HG03066 (cell line): ENCODE results near the gene BHMT2.

ENCODE experiments used
- ATAC-seq: cut with Tn5 transposase; IDR thresholded peaks from one replicate; pipeline ENCODE4 v1.9.1; 2021; ENCODE audit warnings: low read depth; ENCODE audit not compliant: unreplicated experiment

BHMT2 gene, protein sequence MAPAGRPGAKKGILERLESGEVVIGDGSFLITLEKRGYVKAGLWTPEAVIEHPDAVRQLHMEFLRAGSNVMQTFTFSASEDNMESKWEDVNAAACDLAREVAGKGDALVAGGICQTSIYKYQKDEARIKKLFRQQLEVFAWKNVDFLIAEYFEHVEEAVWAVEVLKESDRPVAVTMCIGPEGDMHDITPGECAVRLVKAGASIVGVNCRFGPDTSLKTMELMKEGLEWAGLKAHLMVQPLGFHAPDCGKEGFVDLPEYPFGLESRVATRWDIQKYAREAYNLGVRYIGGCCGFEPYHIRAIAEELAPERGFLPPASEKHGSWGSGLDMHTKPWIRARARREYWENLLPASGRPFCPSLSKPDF

DNA sequence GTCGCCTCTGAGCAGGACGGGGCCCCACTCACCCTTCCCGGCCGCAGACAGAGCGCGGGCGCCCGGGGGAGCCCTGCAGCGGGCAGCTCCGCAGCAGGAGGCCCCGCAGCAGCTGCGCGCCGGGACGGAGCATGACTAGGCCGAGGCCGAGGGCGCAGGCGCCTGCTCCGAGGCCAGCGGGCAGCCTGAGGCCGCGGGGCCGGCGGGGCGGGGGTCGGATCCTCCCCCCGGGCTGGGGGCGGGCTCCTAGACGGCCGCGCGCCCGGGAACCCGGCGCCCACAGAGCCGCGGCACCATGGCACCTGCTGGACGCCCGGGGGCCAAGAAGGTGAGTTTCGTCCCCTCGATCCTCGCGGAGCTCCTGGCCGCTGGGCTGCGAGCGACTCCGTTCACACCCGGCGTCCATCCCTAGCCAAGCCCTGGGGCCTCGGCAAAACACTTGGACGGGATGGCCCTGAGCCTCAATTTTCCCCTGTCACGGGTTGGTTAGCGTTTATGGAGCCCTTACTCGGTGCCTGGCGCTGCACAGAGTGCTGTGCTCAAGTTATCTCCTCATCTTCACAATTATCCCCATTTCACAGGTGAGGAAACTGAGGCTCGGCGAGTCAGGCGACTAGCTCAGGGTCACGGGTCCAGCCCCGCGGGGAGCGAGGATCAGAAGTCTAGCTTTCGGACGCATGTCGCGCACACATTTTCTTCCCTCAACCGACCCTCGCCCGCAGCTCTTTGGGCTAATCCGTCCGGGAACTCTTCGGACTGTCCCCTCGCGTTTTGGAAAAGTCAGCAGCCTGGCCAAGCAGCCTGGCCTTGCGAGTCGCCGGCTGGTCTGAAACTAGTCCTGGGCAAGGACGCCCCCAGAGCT is at the start of gene BHMT2, which contains the start of gene DMGDH:
Gene BHMT2 (plus strand): TSS at position 280 of the 862 bp plus-strand sequence. CDS start 16 bp downstream, at position 296.
Gene DMGDH (minus strand): TSS at position 187 of the 862 bp plus-strand sequence. CDS start 54 bp downstream, at position 133.
- no peak for ATAC-seq

DNA sequence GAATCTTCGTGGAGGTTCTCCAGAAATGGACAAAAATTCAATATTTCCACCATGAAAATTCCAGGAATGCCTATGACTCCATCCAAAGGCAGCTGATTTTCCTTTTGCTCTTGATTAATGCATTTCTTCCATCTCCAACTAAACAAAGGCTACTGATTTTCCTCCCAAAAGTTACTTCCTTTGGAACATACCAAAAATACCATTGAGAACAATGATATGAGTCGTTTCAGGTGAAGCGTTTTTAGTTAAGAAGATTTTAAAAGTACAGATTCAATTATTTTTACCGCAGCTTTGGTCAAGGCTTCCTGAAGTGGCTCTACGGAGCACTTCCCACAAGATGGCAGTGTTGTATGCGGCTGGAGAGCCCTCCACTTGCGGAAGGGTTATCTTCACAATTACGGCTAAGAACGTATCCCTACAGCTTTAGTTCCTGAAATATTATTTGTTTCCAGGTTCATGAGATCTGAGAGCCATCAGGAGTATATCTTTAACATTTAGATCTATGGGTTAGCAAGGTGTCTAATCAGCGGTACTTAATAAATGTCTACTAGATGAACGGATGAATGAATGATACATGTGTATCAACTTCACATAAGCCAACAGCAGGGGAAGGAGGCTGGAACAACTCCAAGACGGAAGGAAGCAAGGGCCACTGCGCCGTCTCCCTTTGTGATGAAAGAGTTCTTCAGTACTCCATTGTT is 48.6 kb upstream of the BHMT2 start:
- ATAC-seq, result no peak

DNA sequence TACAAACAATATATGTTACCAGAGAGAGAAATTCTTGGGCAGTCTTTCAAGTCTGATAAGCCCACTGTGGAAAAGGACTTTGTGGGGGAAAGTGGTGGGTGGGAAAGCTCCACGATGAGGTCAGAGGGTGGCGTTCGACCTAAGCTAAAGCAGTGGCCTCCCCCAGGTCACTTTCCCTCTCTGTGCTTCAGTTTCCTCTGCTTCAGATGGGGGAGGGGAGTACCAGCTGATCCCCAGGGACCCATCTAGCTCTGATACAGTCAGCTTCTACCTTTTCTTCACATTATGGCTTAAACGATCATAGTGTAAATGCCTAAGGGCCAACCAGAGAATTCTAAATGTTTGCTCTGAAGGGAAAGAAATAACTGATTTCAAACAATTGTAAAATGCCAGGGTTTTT is 47.8 kb upstream of the BHMT2 start:
- ATAC-seq, result no peak

DNA sequence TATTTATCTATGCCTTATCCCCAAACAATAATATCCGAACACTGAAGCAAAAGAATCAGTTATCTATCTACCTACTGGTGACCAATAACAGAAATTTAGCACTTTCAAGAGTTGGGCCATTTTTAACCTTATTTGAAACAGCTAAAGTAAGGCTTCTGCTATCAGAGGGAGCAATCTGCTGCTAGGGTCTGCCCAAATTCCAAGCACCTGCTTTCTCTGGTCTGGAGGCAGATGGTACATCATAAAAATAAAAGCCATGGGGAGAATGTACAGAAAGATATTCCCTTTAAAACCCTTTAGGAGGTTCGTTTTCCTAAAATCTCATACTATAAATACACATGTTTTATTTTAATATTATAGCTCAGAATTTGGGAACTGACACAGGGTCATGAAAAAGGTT is 46.8 kb upstream of the BHMT2 start:
- no peak for ATAC-seq

DNA sequence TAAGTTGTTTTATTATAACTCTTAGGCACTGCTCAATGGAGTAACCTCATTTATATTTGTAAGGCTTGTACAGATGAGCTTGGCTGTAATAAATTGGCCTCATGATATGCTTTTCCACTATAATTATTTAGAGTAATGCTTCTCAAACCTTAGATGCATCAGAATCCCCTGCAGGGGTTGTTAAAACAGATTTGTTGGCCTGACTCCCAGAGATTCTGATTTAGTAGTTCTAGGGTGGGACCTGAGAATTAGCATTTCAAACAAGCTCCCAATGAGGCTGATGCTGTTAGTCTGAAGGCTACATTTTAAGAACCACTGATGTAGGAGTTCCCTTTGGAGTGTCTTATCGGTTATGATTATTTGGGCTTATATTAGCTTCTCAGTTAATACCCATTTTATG is 46.2 kb upstream of the BHMT2 start:
- no peak for ATAC-seq

DNA sequence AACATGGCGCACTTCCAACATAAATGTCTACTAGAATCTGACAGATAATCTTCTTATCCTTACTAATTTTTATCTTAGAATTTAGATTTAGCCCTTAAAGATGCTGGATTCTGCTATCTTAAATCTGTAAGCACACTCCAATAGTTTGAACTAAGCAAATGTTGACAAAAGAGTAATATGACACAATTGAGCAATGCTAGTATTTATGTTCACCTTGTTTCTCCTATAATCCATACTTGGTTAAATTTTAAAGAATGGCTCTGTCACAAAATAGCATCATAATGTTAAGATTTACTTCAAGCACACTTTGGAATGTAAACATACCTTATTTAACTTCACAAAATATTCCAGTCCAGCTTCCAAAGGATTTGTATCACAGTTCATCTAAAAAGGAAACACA is 45.6 kb upstream of the BHMT2 start:
- ATAC-seq, result no peak

DNA sequence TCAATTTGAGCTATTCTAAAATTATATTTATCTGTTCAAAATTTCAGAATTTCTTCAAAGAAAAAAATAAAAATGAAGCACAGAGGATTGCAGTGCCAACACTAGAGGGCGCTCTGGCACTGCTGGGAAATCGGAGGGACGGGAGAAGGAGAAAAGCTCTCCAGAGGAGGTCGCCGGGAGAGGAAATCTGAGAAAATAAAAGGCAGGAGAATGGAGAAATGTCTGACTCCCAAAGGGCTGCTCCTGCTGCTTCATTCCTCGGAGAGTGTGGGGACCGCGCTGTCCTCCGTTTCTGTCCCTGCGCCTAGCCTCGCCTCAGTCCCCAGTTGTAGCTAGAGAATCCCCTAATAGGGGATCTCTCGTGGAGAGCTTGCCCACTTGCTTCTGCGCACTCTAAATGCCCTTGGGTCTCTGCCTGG is 44.5 kb upstream of the BHMT2 start:
- no peak for ATAC-seq

DNA sequence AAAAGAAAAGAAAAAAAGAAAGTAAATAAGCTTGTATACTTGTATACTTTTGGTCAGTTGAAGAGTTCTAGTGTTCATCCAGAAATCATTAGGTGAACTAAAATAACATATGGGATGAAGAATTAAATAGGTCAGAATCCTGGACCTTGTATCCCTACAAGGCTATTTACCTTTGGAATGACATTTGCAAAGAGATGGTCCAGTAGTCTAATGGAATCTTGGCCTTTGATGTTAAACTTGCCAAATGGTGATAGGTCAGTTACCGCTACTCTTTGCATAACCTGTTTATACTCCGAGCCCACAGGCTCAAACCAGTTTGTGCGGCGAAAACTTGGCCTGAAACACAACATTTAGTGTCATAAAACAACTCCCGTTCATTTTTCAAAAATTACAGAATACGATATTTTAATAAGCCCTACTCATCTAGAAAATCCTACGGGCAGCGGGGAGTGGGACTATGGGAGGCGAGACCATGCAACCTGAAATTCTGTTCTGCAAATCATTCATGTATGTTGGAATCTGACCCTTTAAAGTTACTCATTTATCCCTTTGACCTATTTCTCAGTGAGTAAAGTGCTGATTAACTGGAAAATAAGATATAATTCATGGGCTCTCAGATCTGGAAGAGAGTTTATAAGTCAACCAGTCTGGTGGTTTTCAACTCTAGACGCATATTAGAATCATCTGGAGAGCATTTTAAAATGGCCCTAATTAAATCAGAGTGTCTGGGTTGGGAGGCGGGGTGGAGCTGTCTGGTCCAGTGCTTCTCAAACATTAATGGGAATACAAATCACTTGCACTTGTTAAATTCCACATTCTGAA is 38.7 kb upstream of the BHMT2 start:
- no peak for ATAC-seq

DNA sequence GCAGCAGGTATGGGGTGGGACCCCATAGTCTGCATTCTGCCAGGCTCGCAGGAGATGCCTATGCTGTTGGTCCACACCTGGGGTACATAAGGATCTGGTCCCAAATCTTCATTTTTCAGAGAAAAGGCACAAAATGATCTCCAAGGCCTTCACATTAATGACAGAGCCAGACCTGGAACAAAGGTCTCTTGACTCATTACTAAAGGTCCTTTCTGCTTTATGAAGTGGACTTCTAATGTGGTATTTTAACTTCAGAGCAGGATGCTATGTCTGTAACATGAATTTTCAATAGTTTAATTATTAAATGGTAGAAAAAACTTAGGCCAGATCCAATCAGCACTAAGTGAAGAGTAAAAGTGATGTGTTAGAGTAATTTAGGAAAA is 38.1 kb upstream of the BHMT2 start:
- ATAC-seq, result no peak

DNA sequence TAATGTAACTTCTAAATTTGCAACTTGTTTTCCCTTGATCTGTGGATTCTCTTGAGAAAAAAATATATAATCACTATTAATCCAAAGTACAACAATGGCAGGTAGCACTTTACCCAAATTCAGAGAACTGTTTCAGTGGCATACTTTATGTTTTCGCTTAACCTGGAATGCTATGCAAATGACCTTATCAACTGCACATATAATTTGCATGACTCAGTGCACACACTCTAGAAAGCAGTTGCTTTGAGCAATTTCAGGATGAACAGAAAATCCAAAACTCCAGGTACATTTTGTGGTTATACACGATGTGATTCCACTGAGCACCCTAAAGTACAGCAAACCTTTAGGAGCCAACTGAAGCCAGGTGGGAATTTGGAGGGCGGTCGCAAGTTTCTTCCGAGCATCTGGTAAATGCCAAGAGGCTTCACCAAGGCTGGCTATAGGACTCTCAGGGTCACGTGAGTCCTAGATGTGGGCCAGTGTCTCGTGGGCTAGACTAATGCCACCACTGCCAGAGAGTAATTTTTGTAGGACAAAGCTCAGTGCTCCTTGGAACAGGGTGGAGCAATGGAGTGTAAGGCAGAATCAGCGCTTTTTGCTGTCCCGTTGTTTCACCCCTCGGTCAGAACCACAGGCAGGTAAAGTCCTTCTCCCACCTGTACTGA is 37.4 kb upstream of the BHMT2 start:
- no peak for ATAC-seq

DNA sequence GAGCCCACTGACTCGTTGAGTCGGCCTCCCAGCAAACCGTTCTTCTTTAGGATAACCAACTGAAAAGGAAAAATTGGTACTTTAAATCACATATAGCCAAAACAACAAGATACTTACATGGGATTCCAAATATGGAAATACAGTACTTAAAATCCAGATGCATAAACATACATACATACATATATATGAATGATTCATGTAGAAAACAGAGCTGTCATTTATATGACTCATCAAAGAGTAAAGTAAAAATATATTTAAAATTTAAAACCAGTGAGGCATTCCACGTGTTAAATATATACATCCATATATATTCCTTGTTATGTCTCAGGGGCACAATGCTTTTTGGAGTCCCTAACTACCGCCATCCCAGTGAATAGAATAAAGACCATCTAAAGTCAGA is 36.8 kb upstream of the BHMT2 start:
- ATAC-seq, result no peak

DNA sequence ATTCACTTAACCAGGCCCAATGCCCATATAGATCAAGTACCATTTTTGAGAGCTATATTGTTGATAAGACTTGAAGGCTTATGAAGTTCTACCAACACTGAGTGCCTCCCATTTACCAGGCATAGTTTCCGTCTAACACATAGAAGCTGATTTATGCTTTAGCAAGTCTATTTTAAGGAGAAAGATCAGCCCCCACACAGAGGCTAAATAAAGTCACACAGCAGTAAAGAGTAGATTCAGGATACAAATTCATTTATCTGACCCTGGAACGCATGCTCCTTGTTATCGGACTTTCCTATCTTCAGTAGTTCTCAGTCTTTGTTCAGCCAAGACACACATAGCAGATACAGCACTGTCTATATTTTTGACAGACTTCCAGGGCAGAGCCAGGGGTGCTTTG is 34.3 kb upstream of the BHMT2 start:
- no peak for ATAC-seq

DNA sequence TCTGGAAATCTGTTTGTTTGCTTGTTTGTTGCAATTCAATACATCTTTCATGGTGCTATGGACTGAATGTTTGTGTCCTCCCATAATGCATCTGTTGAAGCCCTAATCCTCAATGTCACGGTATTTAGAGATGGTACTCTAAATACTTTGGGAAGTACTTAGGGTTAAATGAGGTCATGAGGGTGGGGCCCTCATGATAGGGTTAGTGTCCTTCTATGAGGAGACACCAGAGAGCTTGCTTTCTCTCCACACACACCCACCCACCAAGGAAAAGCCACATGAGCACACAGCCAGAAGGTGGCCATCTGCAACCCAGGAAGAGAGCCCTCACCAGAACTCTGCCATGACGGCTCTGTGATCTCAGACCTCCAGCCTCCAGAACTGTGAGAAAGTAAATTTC is 32.8 kb upstream of the BHMT2 start:
- no peak for ATAC-seq

DNA sequence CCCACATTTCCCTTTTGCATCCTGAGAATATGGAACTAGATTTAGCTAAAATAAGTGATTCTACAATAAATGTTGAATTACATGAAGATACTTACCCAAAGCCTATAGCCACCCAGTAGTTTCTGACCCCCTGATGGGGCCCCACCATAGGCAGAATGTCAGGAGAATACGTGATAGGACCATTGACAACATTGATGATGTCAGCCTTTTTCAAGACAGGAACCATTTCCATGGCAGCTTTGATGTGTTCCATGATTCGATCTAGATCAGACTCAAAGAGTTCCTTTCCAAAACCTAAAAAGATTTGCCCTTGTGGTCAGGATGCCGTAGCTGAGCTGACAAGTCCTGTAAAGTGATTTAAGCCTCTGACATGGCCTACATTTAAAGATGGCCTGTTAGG is 27.4 kb upstream of the BHMT2 start:
- no peak for ATAC-seq

DNA sequence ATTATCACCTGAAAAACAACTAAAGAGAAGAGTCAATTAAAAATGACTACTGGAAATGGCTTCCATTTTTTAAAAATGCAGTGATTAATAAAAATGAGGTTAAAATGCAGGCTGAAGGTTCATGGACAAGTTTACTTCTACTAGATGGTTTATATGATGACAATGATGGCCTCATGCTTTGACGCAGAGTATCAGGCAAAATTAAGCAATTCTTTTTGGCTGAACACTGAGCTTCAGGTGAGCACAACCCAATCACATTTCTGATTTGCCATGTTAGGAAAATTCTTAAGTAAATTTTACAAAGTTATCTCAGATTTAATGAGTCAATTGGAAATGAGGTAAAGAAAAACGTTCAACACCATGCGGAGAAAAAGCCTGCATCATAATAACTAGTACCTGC is 22.4 kb upstream of the BHMT2 start:
- ATAC-seq, result no peak

DNA sequence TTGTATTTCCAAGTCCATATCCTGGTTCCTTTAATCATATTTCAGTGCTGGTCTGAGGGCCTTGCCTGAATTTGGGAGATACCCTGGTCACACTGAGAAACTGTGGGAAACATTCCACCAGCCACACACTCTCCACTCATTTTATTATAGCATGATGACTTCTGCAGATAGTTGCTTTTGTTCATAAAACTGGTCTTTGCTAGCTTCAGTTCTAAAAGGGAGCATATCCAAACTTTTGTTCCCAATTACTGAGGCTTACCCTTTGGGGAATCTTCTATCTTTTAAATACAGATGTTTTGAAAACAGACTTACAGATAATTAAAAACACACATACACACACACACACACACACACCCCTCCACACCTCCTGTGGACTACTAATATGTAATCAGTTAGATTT is 21.1 kb upstream of the BHMT2 start:
- ATAC-seq, result no peak

DNA sequence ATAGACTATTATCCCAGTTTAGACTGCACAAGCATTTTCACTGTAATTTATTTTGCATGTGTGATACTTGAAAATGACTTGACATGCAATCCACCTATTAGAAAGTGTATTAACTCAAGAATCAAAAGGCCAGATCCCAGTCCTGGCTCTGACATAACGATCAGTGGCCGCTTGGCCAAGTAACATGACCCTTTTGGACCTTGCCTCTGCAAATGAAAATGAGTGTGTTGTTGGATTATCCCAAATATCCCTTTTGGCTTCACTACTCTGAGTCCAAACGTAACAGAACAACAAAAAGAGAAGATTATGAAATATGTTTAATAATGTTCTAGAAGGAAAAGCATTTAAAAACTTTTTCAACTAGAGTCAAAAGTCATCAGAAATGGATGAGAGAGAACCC is 19.1 kb upstream of the BHMT2 start:
- ATAC-seq, result no peak

DNA sequence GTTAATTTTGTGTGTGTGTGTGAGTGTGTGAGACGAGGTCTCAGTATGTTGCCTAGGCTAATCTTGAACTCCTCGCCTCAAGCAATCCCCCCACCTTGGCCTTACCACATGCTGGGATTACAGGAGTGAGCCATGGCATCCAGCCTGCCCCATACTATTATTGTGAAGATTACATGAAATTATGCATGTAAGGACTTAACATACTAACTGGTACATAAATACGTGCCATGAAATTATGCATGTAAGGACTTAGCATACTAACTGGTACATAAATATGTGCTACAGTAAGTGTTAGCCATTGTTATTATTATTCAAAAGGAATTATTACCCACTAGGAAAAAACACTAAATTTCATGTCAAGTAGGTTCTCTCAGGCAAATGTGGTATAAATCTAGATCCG is 16.2 kb upstream of the BHMT2 start:
- ATAC-seq, result no peak

DNA sequence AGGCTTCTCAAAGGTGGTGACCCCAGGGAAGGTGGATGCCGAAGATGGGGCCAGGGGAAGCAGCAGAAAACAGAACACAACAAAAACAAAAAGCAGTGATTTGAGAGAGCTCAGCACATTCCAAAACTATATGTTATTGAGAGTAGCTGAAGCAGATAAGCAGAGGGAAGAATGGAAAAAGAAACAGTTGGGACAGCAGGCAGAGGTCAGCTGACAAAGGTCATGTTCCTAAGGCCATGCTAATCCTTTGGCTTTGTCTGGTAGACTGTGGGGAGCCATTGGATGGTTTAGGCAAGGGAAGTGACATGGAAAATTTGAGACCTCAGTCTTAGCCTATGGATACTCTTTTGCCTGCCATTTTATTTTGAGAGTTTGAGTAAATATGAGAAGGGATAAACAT is 14.6 kb upstream of the BHMT2 start:
- no peak for ATAC-seq

DNA sequence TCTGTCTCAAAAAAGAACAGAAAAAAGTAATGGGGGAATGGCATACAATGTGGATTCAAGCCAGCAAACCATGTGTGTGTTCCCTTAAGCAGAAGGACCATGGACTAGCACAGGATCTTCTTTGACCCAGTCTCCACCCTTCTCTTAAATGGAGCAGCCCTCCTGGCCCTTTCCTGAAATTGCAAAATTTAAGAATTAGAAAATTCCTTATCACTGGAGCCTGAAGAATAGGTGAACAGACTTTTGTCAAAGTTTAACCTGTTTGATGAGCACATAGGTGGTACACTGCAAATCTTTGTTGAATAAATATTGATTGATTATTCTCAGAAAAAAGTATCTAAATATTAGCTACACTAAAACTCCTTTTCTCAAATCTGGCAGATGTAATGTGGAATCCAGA is 12.7 kb upstream of the BHMT2 start:
- no peak for ATAC-seq
